ENCODE measurements around the gene HMX3. TPM values are rescaled to one million over a fixed set of nuclear protein-coding genes. Genes with fewer than 3 reads are reported as not detected.

HMX3 gene
- total RNA-seq, 1 donor from 2014 or later, result not detected

DNA sequence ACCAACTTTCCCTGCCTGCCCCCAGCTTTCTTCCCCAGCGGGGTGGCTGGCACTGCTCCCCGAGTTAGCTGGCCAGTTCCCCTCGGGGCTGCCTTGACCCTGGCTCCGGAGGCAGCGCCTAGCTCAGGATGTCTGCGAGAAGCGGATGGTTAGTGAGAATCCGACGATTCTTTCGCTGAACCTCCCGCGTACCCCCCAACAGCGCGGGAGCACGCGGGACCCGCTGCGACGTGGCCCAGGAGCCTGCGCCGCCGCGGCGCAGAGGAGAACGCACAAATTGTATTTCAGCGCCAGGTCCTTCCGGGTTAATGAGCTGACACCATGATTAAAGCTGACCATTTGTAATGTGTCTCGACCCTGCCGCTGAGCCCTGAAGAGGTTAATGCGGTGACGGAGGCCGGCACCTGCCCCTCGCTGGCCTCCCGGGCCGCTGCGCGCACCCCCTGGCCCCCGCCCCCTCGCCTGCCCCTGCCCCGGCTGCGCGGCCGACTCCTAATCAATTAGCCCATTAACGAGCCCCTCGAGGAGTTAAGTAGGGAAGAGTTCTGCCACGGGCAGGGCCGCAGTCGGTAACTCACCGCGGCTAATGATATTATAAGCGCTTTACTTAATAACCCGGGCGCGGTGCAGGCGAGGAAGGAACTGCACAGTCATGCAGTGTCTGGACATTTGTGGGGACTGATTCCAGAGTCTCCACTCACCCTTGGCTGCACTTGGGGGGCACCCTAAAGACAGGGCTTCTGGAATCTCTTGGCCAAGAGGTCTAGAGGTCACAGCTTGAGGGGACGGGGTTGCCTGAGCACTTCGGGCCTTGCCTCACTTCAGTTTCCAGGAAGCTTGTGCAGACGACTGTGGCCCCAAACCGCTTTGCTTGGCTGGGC lies 10.5 kb downstream of the HMX3 start:
- DNase-seq (ENCODE audit: low spot score in 2 of 2) (peak; percentile 12 to 38), FAIRE-seq (no peak)

DNA sequence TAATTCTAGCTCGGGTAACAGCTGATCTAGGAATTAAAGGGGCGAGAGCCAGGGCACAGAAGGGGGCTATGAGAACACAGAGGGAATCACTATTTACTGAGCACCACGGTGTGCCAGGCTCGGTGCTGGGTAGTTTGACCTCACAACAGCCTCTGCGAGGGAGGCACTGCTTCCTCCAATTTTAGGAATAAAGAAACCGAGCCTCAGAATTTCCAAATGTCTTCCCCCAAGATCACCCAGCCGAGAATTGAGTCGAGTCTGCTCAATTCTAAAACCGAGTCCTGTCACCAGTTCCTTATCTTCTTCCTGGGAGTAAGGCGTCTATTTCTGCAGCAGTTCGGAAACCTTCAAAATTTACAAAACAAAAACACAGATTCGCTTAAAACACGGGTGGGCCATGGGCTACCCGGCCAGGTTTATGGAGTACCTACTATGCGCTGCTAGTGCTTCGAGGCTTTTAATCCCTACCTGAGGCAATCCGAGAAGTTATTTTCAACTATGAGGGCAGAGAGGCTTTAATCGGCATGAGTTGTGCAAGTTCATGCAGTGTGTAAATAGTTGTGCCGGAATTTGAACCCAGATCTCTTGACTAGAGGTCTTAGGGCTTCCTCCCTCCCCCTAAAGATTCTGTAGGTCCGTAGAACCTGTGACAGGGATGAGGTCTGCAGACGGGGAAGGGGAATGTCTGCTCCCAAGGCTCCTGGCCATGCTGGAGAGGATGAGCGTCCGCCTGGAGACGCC lies 11.3 kb downstream of the HMX3 start:
- FAIRE-seq, result no peak
- DNase-seq (ENCODE audit: low spot score in 2 of 2), result peak; percentile 20 to 31

DNA sequence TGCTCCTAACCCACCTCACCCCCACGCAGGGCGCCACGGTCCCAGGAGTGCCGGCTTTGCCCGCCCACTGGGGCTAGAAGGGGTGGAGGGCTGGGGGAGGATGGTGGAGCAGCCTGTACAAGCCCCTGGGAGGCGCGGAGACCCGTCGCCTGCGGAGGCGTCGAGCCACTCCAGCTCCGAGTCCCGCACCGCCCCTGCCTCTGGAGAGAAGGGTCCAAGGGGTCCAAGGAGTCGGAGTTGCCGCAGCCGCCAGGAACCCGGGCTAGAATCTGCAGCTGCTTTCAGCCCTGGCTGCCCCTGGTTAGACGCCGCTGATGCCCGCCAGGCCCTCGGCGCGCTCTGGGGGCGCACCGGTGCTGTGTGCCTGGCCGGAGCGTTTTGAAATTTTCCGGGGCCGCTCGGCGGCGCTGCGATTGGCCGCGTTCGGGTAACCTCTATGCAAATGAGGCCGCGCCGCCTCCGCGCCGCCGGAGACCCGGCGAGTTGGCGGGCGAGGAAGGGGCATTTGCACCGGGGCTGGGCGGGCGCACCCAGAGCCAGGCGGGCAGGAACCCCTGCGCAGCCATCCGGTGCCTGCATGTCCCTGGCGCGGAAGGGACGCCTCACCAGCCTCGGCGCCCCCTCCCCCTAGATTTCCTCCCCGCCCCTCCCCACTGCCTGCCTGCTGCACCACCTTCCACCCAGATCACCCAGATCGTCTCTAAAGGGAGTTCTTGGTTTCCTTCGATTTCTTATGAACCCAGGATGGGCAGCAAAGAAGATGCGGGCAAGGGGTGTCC lies 12.1 kb downstream of the HMX3 start, which contains the start of gene HMX2:
TSS of gene HMX2 (plus strand) at position 502 of the 779 bp plus-strand sequence. CDS start at position 745, 243 bp downstream.
- DNase-seq (ENCODE audit: low spot score in 2 of 2) (peak; percentile 12 to 30), FAIRE-seq (no peak)

- DNase-seq (ENCODE audit: low spot score in 2 of 2), result peak; percentile 18 to 38
- FAIRE-seq, result no peak
Measured at GRCh38 chr10:123148414-123149161, 12.8 kb downstream of the HMX3 start.

GRCh38 chr10:123149162-123149567 lies 13.4 kb downstream of the HMX3 start:
- FAIRE-seq (no peak), DNase-seq (ENCODE audit: low spot score in 2 of 2) (peak; percentile 18 to 34)

GRCh38 chr10:123149568-123150270 lies 13.9 kb downstream of the HMX3 start:
- DNase-seq (ENCODE audit: low spot score in 2 of 2) (peak; percentile 22 to 34), FAIRE-seq (no peak)

- peak; percentile 11 to 25 for DNase-seq (ENCODE audit: low spot score in 2 of 2)
Measured at GRCh38 chr10:123150271-123150985, 14.7 kb downstream of the HMX3 start.

DNA sequence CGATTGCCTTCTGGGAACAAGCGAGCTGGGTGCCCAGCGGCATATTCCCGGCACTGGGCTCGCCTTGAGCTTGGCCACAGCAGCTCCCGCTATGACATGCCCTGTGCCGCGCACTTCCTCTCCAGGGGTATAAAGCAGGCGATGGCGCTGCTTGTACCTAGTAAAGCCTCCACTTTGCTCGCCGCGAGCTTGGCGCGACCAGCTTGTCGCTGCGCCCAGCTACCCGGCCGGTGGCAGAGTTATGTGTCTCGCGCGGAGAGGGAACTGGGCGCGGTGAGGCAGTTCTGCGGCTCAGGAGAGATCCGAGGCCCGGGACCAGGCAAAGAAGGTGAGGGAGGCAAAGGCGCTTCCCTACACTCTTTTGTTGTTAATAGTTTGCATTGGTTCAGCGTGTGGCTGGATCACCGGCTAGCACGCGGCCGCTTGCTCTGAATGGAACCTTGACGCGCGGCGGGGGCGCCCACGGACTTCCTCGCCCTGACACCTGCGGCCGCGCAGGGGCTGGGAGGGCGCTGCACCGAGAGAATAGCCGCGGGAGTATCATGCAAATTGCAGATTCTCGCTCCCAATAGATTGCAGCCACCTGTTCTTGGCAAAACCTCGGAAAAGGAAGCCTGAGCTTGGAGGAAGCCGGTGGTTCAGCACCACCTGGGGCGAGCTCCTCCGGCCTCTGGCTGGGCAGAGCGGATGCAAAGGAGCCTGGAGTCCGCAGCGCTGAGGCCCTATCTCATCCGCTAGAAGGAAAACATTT lies 15.4 kb downstream of the HMX3 start:
- DNase-seq (ENCODE audit: low spot score in 2 of 2) (peak; percentile 10 to 25), FAIRE-seq (no peak)

More at GRCh38 chr10:123150271-123150985, 14.7 kb downstream of the HMX3 start:
- no peak for FAIRE-seq

GRCh38 chr10:123151737-123152135 lies 16.0 kb downstream of the HMX3 start:
- FAIRE-seq, result no peak

DNA sequence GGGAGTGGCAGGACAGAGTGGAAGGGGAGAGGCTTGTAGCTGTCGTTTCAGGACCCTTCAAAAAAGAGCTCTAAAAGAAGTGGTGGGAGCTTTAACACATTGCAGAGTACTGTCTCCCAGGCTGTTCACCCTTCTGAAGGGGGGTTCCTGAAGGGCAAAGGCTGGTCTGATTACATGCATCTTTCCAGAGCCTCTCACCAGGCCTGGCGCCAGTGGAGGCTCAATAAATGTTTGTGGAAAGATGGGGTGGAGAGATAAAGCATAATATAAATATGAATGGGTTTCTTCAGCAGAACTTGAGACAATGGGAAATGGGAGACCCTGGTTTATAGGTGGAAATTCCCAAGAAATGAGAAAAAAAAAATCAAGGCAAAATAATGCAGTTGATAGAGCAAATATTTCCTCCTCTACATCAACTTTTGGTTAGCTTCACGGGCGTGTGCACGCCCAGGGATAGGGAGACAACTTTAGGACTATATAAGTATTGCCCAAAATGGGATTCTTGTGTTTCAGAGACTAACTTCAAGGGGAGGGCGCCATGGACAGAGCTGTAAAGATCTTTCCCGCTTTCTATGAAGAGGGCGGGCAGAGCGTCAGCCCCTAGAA lies 17.8 kb downstream of the HMX3 start:
- FAIRE-seq (no peak), DNase-seq (ENCODE audit: low spot score in 2 of 2) (peak in 1 of 2 donors; percentile 5)

More at GRCh38 chr10:123151737-123152135, 16.0 kb downstream of the HMX3 start:
- no peak for DNase-seq (ENCODE audit: low spot score in 2 of 2)

DNA sequence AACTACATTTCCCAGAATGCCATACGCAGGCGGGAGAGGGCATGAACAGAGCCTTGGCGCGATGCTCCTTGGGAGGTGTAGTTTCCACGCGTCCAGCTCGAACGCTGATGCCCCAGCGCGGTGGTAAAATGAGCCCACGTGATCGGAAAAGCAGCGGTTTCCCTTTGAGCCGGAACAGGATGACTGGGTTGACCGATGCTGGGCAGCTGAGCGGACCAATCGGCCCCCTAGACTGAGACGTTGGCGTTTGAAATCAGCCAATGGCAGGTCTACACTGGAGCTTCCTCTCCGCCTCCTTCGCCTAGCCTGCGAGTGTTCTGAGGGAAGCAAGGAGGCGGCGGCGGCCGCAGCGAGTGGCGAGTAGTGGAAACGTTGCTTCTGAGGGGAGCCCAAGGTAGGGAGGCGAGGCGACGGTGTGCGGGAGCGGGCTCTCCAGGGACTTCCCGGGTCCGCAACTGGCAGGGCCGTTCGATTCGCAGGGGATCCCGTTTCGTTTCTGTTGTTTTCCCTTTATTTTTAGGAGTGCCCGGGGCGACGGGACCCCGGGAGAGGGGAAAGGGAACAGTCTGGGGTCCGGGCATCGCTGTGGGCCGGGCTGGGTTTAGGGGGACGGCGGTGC lies 18.4 kb downstream of the HMX3 start, which contains the start of gene BUB3:
TSS of gene BUB3 (plus strand) at position 311 of the 619 bp plus-strand sequence. CDS start 516 bp downstream, outside the sequence.
- peak; percentile 98 for FAIRE-seq
- peak; percentile 97 to 98 for DNase-seq (ENCODE audit: low spot score in 2 of 2)

DNA sequence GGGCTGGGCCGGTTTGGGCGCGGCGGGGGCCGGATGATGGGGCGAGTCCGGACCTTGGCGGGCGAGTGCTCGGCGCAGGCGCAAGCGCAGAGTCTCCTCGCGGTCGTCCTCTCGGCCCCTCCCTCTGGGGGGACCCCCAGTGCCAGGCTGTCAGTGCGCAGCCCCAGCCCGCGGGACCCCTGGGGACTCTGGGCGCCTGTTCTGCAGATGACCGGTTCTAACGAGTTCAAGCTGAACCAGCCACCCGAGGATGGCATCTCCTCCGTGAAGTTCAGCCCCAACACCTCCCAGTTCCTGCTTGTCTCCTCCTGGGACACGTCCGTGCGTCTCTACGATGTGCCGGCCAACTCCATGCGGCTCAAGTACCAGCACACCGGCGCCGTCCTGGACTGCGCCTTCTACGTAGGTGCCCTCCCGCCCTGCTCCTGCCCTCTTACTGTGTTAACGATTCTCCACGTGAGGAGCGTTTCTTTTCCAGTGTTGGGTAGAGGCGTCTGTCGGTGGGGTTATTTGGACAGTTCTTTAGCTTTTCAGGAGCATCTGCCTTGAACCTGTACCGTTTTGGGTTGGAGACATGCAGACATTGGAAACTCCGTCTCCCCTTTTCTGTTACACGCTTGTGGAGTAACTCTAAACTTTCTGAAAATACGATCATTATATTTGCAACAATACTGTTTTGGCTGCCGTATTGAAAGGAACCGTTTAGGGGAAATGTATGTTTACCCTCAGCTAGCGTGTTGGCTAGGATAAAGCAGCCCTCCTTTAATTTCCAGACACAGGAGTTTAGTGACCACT lies 19.1 kb downstream of the HMX3 start:
- no peak for FAIRE-seq
- peak in 1 of 2 donors; percentile 62 for DNase-seq (ENCODE audit: low spot score in 2 of 2)

DNA sequence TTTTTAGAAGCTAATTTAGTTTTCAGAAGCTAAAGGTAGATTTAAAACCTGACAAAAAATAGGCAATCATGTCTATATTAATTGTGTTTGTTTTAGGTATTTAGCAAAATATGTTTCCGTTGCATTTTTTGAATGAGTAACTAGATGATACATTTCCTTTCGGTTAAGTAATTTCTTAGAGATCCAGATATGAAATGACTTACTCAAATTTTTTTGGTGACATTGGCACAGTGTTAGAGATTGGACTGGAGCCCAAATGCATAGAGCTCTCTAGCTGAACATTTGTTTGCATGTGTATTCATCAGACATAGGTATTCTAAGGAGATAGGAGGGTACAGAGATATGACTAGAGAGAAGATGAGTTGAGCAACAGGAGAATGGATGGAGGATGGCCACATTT lies 20.3 kb downstream of the HMX3 start:
- FAIRE-seq (no peak), DNase-seq (ENCODE audit: low spot score in 2 of 2) (no peak)

GRCh38 chr10:123157210-123157609 lies 21.4 kb downstream of the HMX3 start:
- DNase-seq (ENCODE audit: low spot score in 2 of 2) (no peak), FAIRE-seq (no peak)

- FAIRE-seq (peak; percentile 30), DNase-seq (ENCODE audit: low spot score in 2 of 2) (no peak)
Measured at GRCh38 chr10:123158682-123159081, 22.9 kb downstream of the HMX3 start.

Measured in frontal cortex (tissue), 4 donors.